Esophagus squamous epithelium (tissue), 4 donors: Measurements from ENCODE around the gene FTL.

Source experiments
- CTCF ChIP-seq, 6 experiments: fragments of 450-650 bp in 4 of 6; fragments of 200-600 bp in 2 of 6; sonication (generic) in 2 of 6; IDR thresholded peaks; one replicate each; pipeline ENCODE4 v1.5.1; 2016 to 2019; ENCODE audit warnings: antibody characterized with exemption in 6 of 6, mild to moderate bottlenecking in 4 of 6, moderate library complexity in 4 of 6
- POLR2A ChIP-seq, 4 donors: fragments of 450-650 bp; IDR thresholded peaks; one replicate each; pipeline ENCODE4 v1.6.1; 2017; ENCODE audit warnings: antibody characterized with exemption in 4 of 4, mild to moderate bottlenecking in 4 of 4, moderate library complexity in 3 of 4

DNA sequence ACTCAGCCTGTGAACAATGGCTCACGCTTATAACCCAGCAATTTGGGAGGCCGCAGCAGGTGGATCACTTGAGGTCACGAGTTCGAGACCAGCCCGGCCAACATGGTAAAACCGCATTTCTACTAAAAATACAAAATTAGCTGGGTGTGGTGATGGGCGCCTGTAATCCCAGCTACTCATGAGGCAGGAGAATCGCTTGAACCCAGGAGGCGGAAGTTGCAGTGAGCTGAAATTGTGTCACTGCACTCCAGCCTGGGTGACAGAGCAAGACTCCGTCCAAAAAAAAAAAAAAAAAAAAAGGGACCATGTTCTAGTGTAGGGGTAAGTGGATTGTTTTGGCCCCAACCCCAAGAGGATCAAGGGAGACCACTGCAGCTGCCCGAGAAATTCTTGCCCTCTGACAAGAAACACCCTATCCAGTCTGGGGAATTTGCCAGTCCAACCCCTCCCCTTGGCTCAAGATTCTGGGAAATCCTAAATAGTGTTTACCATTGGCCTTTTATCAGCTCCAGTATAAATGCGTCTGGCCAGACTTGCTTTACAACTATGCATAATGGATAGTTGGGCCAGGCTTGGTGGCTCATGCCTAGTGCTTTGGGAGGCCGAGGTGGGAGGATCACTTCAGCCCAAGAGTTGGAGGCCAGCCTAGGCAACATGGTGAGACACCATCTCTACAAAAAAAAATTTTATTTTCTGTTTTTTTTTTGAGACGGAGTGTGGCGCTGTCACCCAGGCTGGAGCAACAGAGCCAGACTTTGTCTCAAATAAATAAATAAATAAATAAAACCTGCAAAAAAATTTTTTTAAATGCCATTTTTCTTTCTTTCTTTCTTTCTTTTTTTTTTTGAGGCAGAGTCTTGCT is 36.7 kb upstream of the FTL start:
- no peak for TF ChIP-seq CTCF (IDR thresholded peaks at IDR 0.05)
- TF ChIP-seq POLR2A (IDR thresholded peaks at IDR 0.05), result no peak
